Left ventricle myocardium superior (tissue), 1 donor: ENCODE data around the gene P3H3. TPM values are rescaled to one million over a fixed set of nuclear protein-coding genes. Genes with fewer than 3 reads are reported as not detected.

Experiments
- ATAC-seq: fragments of 200-7000 bp; cut with Tn5 transposase; one replicate; pipeline ENCODE4 v1.9.1; 2020; ENCODE audit warnings: mild to moderate bottlenecking, moderate library complexity
- DNase-seq: peaks from one replicate; pipeline ENCODE4 v3.0.0-alpha.2; 2020
- intact Hi-C: fragments of 100-400 bp; cut with micrococcal nuclease; formaldehyde crosslinking; loops from one replicate; pipeline ENCODE4 v1.11.0; 2022
- long read RNA-seq: library from polyadenylated mRNA; unstranded; transcript quantifications from one replicate; pipeline ENCODE4 v2.0.0, GENCODE V29; 2021
- total RNA-seq: library from RNA; stranded (reverse); fragmentation: NEBNext Ultra II Directional; extraction: Animal tissue kit (Norgen Biotek cat#: 25700); gene quantifications from one replicate; pipeline ENCODE4 v1.2.1, GENCODE V29; 2021
- donor health status: DM: no; HTN: yes; CAD: no; lungs with severe emphysema.

P3H3 gene, protein sequence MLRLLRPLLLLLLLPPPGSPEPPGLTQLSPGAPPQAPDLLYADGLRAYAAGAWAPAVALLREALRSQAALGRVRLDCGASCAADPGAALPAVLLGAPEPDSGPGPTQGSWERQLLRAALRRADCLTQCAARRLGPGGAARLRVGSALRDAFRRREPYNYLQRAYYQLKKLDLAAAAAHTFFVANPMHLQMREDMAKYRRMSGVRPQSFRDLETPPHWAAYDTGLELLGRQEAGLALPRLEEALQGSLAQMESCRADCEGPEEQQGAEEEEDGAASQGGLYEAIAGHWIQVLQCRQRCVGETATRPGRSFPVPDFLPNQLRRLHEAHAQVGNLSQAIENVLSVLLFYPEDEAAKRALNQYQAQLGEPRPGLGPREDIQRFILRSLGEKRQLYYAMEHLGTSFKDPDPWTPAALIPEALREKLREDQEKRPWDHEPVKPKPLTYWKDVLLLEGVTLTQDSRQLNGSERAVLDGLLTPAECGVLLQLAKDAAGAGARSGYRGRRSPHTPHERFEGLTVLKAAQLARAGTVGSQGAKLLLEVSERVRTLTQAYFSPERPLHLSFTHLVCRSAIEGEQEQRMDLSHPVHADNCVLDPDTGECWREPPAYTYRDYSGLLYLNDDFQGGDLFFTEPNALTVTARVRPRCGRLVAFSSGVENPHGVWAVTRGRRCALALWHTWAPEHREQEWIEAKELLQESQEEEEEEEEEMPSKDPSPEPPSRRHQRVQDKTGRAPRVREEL
- 11.5 TPM for total RNA-seq
- long read RNA-seq, partial matches to known transcripts: 6 of 13 reads
- long read RNA-seq, other reads (novel, unspliced or antisense): 5 of 13 reads

DNA sequence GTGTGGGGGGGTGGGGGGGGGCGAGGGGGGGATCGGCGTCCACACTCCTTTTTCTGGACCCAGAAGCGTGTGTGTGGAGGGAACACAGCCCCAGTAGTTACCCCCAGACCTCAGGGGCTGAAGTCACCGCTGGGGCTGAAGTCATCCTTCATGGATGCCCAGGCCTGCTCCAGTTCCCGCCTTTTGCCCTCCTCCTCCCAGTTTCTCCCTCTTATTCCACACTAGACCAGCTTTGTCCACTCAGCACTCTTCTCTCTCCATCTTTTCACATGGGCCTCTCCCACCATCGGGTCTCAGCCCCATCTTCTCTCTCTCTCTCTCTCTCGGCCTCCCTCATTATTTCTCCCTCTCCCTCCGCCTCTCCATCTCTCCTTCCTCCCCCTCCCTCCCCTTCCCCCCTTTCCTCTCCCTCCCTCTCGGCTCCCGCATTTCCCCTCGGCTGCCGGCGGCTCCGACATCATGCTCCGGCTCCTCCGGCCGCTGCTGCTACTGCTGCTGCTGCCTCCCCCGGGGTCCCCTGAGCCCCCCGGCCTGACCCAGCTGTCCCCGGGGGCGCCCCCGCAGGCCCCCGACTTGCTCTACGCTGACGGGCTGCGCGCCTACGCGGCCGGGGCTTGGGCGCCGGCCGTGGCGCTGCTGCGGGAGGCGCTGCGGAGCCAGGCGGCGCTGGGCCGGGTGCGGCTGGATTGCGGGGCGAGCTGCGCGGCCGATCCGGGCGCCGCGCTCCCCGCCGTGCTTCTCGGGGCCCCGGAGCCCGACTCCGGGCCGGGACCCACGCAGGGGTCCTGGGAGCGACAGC, at the start of gene P3H3:
TSS of gene P3H3 (plus strand) at position 426 of the 799 bp plus-strand sequence. CDS start at position 460, 34 bp downstream.
- ATAC-seq (peak; percentile 31), DNase-seq (peak; percentile 64)
- intact Hi-C loops: loop anchor here (5.0 kb wide), 1 partner anchor 91 kb away; no protein-coding TSS in a partner anchor

DNA sequence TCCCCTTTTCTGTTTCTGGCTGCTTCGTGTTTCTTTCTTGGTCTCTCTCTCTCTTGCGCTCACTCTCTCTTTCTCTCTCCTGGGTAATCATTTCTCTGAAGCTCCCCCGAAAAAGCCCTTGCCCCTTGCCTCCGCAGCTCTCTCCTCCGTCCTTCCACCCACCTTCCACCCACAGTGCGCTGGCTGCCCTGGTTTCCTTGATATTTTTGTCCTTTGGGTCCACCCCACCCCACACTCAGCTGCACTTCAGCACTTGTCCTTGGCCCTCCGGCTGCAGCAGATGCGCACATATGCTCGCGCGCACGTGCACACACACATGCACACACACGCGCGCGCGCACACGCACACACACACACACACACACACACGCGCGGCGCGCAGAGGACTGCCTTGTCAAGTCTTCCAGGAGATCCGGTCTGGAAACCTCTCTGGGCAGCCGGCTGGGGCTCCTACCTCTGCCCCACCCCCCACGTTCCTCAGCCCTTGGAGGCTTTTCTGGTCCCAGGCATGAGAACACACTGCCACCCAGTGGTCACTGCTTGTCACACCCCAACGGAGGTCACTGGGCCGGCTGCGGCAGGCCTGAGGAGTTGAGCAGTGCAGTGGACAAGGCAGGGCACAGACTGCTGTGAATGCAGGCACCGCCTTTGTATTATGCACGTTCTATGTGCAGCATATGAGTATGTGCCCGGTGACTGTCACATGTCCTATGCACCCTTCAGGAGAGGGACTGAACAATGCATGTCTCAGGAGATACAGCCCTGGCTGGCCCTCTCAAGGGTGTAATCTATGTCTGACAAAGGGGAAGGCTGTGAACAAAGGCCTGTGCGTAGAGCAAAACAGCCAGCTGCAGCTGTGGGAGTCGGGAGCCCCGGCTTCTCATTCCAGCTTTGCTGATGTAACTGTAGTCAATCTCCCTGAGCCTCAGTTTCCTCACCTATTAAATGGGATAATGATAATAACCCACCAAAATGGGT, 49.3 kb upstream of the P3H3 start:
- peak; percentile 97 for ATAC-seq
- peak; percentile 95 for DNase-seq
- intact Hi-C loops: no loop called here

DNA sequence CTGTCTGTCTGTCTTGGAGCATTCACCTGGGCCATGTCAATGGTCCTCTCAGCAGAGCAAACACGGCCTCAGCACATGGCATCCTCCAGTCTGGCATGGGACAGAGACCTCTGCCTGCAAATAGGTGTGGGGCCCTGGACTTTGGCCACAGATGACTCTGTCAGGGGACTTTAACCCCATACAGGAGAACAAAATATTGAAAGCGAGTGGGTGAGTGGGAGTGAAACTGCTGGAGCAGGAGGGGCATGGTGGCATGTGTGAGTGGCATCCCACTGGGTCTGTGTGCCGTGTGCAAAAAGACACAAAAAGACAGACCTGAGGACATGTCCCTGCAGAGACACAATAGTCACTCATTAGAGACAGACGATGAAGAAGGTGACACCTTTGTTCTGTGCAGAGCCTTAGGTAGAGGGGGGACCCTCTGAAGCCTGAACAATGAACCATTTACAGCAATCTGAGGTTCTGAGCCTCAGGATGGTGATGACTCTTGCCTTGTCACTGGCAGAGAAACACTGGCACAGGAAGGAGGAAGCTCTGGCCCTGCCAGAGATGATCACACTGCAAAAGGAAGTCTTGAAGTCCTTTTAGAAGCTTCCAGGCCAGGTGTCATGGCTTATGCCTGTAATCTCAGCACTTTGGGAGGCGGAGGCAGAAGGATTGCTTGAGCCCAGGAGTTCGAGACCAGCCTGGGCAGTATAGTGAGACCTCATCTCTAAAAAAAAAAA, 48.3 kb upstream of the P3H3 start:
- DNase-seq: no peak
- ATAC-seq: no peak
- intact Hi-C loops: no loop called here

GRCh38 chr12:6780573-6780972, 47.6 kb upstream of the P3H3 start:
- intact Hi-C loops: no loop called here
- no peak for DNase-seq
- ATAC-seq: no peak

- no peak for ATAC-seq
- DNase-seq: no peak
- intact Hi-C loops: no loop called here
These were observed 46.1 kb upstream of the P3H3 start for GRCh38 chr12:6782119-6782518.

- no peak for DNase-seq
- ATAC-seq: no peak
- intact Hi-C loops: no loop called here
These were observed 45.2 kb upstream of the P3H3 start for GRCh38 chr12:6782850-6783566.

GRCh38 chr12:6783828-6784227, 44.4 kb upstream of the P3H3 start:
- DNase-seq (no peak), ATAC-seq (no peak)
- intact Hi-C loops: no loop called here

DNA sequence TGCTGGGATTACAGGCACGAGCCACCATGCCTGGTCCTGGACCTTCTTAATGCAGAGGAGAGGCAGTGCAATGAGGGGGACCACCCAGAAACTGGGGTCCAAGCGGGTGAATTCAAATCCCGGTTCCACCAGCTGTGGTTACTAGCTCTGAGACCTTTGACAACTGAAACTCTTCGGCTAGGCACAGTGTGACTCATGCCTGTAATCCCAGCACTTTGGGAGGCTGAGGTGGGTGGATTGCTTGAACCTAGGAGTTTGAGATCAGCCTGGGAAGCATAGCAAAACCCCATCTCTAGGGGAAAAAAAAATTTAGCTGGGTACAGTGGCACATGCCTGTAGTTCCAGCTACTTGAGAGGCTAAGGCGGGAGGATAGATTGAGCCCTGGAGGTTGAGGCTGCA, 43.9 kb upstream of the P3H3 start:
- intact Hi-C loops: no loop called here
- no peak for DNase-seq
- no peak for ATAC-seq

GRCh38 chr12:6784761-6785160, 43.4 kb upstream of the P3H3 start:
- intact Hi-C loops: no loop called here
- DNase-seq: no peak
- ATAC-seq: no peak

DNA sequence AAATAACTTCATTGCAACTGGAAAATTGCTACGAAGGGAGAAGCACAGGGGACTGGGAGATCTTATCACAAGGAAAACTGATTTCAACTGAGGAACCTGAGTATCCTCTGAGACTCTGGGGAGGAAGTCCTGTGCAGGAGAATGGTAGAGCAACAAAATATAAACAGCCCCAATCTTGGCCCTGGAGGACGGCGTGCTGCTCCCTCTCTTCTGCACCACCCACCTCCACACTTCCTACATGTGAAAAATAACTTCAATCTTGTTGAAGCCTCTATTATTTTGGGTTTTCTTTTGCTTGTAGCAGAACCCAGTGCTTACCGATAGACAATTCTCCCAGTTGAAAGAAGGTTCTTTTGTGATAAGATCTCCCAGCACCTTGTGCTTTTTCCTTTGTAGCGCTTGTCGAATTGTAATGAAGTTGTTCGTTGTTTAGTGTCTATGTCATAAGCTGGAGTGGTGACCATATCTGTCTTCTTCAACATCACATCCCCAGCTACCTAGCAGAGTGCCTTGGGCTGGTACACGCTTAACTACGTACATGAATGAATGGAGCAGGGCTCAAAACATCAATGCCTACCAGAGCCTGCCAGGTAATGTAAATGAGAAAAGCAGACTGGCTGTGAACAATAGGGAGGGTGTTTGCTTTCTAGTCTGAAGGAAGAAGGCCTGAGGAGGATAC, 41.7 kb upstream of the P3H3 start:
- intact Hi-C loops: no loop called here
- no peak for ATAC-seq
- DNase-seq: no peak

DNA sequence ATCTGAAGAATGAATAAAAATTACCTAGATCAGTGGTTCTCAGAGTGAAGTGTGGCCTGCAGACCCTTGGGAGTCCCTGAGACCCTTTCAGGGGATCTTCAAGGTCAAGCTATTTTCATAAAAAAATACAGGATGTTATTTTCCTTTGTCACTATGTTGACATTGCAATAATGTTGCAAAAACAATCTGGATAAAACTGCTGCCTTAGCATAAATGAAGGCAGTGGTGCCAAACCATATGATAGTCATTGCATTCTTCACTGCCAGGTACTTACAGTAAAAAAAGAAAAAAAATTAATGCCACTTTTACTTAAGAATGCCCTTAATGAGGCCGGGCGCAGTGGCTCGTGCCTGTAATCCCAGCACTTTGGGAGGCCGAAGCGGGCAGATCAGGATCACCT, 40.9 kb upstream of the P3H3 start:
- no peak for DNase-seq
- ATAC-seq: no peak
- intact Hi-C loops: no loop called here

- peak; percentile 77 for DNase-seq
- intact Hi-C loops: no loop called here
- peak; percentile 81 for ATAC-seq
These were observed 39.0 kb upstream of the P3H3 start, which contains the start of gene CD4 for GRCh38 chr12:6788972-6789924. CD4 (plus strand) TSS chr12:6789528; CDS start chr12:6800139, 10,611 bp downstream.

DNA sequence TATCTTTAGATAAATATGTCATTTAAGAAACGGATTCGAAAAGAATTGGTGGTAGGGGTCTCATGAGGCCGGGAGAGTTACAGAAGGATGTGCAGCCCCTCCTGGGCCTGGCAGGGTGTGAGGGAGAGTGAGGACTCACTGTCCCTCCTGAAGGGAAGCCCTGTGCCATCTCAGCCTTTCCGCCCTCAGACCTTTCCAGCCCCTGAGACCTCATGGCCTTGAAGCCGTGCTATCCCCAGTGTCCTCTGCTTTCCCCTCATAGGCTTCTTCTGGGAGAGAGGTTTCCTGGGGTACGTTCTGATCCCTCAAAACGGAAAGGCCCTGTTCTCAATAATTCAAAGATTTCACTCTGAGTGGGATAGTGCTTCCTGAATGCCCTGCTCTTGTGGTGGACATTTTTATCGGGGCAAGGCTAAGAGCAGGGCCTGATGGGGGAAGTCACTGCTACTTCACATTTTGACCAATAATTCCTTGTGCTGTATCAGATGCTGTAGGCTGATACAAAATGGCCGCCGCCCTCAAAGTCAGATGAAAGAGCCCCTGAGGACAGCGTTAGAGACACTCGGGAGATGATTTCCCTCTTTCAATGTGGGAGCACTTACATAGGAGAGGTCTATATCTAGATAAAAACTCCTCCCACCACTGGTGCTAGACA, 37.6 kb upstream of the P3H3 start:
- ATAC-seq: no peak
- intact Hi-C loops: no loop called here
- no peak for DNase-seq

GRCh38 chr12:6791931-6792520, 36.2 kb upstream of the P3H3 start:
- no peak for DNase-seq

More at GRCh38 chr12:6791931-6792520, 36.2 kb upstream of the P3H3 start:
- intact Hi-C loops: no loop called here
- no peak for ATAC-seq
